Mammary epithelial cell (primary cell): ENCODE data around the gene C9orf50.

Experiments
- CTCF ChIP-seq, 2 donors: IDR thresholded peaks in 1 of 2; conservative IDR thresholded peaks in 1 of 2; 2 replicates each; pipeline ENCODE4 v1.5.1; 2011 to 2012; ENCODE audit warnings: inconsistent platforms in 2 of 2, low read length in 2 of 2, mild to moderate bottlenecking in 2 of 2, control low read depth in 1 of 2, low read depth in 1 of 2; ENCODE audit not compliant: insufficient read depth in 1 of 2; ENCODE audit errors: extremely low read depth in 1 of 2
- EZH2 ChIP-seq: IDR thresholded peaks from 2 replicates; pipeline ENCODE4 v1.6.1; 2012; ENCODE audit warnings: low read length, inconsistent platforms, borderline replicate concordance

DNA sequence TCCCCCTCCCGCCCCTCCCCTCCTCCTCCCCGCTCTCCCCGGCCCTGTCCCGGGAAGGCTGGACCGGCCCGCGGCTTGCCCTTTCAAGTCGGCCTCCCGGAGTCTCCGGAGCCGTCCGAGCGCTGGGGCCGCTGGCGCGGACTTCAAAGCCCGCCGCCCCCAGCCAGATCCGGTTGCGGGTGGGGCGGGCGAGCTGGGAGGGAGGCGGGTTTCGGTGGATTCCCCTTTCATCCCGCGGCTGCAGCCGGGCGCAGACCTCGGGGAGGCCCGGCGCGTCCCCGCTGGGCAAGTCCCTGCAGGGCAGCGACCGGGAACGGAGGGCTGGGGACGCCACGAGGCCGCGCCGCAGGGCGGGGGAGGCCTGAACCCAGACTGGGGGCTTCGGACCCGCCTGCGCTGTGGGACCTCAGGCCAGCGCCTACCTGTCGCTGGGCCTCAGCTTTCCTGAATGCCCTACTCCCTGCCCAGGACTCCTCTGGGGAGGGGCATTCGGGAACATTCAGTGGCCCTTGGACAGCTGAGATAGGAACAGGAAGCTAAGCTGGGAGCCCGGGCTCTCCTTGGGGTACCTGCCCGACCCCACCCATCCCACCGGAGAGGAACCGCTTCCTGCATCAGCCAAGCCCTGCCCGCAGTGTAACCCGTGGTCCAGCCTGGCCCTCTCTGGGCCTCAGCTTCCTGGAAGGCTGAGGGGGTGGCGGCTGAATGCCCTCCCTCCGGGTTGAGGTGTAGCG lies 23.4 kb downstream of the C9orf50 start:
- TF ChIP-seq CTCF (conservative IDR thresholded peaks at IDR 0.05 in 1 of 2, IDR thresholded peaks at IDR 0.05 in 1 of 2; ENCODE audit: extremely low read depth in 1 of 2, insufficient read depth in 1 of 2, low read depth in 1 of 2, low read length in 2 of 2) (no peak), EZH2 (no peak)
